ENCODE data around the gene EXO1. TPM values are rescaled to one million over a fixed set of nuclear protein-coding genes. Genes with fewer than 3 reads are reported as not detected.

EXO1 gene
- total RNA-seq, 1 experiment from 2014 or later: 46.6 TPM

DNA sequence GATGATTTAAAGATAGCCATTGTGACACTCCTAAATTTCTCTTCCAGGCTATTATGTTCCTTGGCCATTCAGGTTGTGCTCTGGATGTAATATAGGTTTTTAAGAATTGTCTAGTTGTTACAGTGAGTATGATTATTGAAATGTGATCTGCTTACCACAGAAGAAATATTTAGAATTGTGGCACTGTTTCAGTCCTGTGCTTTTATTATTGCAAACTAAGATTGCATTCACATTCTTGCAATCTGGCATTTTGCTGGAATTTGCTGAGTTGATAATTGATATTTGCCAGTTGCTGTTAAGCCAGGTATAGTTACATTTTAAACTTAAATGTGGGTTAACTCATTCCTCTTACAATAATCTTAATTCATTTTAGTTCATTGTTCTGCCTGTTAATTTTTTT lies 22.3 kb downstream of the EXO1 start:
- no peak overlapping the region for H3K27ac ChIP-seq (ENCODE audit: low read depth, low read length, poor library complexity, severe bottlenecking)
- H3K4me3 ChIP-seq (ENCODE audit: low read depth, low read length, poor library complexity, severe bottlenecking): no peak overlapping the region
- no peaks in the 10 kb centered on the region for H3K9me3 ChIP-seq (ENCODE audit: low read depth, low read length, poor library complexity, severe bottlenecking)
- no peaks in the 10 kb centered on the region for H3K4me1 ChIP-seq (ENCODE audit: insufficient read depth, low read length, poor library complexity, severe bottlenecking)
- DNase-seq (ENCODE audit: low spot score): no peak
- intact Hi-C loops (cut with micrococcal nuclease; ENCODE audit: unreplicated experiment): no loop called here
- POLR2A ChIA-PET (ENCODE audit: low non-redundant PET): no interaction called here
- TF ChIP-seq CTCF (conservative IDR thresholded peaks at IDR 0.05; ENCODE audit: low read depth, low read length) (no peak), EZH2 (IDR thresholded peaks at IDR 0.05; ENCODE audit: borderline replicate concordance, low read depth, low read length, poor library complexity, severe bottlenecking) (no peak)
- H3K36me3 ChIP-seq (ENCODE audit: insufficient read depth, low read length, poor library complexity, severe bottlenecking): peaks cover 5% of the 10 kb centered on the region
- CTCF ChIA-PET: no interaction called here
- no peaks in the 10 kb centered on the region for H3K27me3 ChIP-seq (replicated peaks; ENCODE audit: insufficient read depth, low read depth, low read length, poor library complexity)
- BruUV-seq (replicated peaks): no TSS peak

GRCh38 chr1:241870746-241871430 lies 22.9 kb downstream of the EXO1 start:
- intact Hi-C loops (cut with micrococcal nuclease; ENCODE audit: unreplicated experiment): no loop called here
- TF ChIP-seq EZH2 (IDR thresholded peaks at IDR 0.05; ENCODE audit: borderline replicate concordance, low read depth, low read length, poor library complexity, severe bottlenecking) (no peak), CTCF (conservative IDR thresholded peaks at IDR 0.05; ENCODE audit: low read depth, low read length) (no peak)

DNA sequence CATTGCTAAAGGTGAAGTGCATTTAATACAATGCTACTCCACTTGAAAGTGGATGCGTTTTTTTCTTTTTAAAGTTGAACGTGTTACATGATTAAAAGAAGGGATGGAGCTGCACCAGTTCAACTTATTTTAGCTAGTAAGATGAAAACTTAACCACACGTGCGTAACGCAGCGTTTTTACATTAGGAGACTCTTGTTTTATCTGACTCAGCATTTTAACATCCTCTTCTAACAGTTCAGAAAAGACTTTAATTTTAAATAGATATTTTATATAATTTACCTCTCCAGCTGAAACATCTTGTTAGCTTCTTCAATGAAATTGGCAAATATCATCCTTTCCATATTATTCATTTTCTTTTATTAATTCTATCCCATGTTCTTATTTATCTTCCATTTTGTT lies 33.4 kb downstream of the EXO1 start:
- H3K36me3 ChIP-seq (ENCODE audit: insufficient read depth, low read length, poor library complexity, severe bottlenecking): peaks cover 21% of the 10 kb centered on the region
- ChIA-PET CTCF (no interaction called here), POLR2A (ENCODE audit: low non-redundant PET) (no interaction called here)
- no peaks in the 10 kb centered on the region for H3K9me3 ChIP-seq (ENCODE audit: low read depth, low read length, poor library complexity, severe bottlenecking)
- TF ChIP-seq EZH2 (IDR thresholded peaks at IDR 0.05; ENCODE audit: borderline replicate concordance, low read depth, low read length, poor library complexity, severe bottlenecking) (no peak), CTCF (conservative IDR thresholded peaks at IDR 0.05; ENCODE audit: low read depth, low read length) (no peak)
- DNase-seq (ENCODE audit: low spot score): no peak
- intact Hi-C loops (cut with micrococcal nuclease; ENCODE audit: unreplicated experiment): no loop called here
- no peaks in the 10 kb centered on the region for H3K4me1 ChIP-seq (ENCODE audit: insufficient read depth, low read length, poor library complexity, severe bottlenecking)
- no peak overlapping the region for H3K4me3 ChIP-seq (ENCODE audit: low read depth, low read length, poor library complexity, severe bottlenecking)
- H3K27ac ChIP-seq (ENCODE audit: low read depth, low read length, poor library complexity, severe bottlenecking): no peak overlapping the region
- no TSS peak for BruUV-seq (replicated peaks)
- no peaks in the 10 kb centered on the region for H3K27me3 ChIP-seq (replicated peaks; ENCODE audit: insufficient read depth, low read depth, low read length, poor library complexity)

More at GRCh38 chr1:241870746-241871430, 22.9 kb downstream of the EXO1 start:
- H3K36me3 ChIP-seq (ENCODE audit: insufficient read depth, low read length, poor library complexity, severe bottlenecking): peaks cover 5% of the 10 kb centered on the region
- DNase-seq (ENCODE audit: low spot score): no peak
- ChIA-PET POLR2A (ENCODE audit: low non-redundant PET) (no interaction called here), CTCF (no interaction called here)
- H3K9me3 ChIP-seq (ENCODE audit: low read depth, low read length, poor library complexity, severe bottlenecking): no peaks in the 10 kb centered on the region
- H3K27ac ChIP-seq (ENCODE audit: low read depth, low read length, poor library complexity, severe bottlenecking): no peak overlapping the region
- no peak overlapping the region for H3K4me3 ChIP-seq (ENCODE audit: low read depth, low read length, poor library complexity, severe bottlenecking)
- no peaks in the 10 kb centered on the region for H3K27me3 ChIP-seq (replicated peaks; ENCODE audit: insufficient read depth, low read depth, low read length, poor library complexity)
- no peaks in the 10 kb centered on the region for H3K4me1 ChIP-seq (ENCODE audit: insufficient read depth, low read length, poor library complexity, severe bottlenecking)
- BruUV-seq (replicated peaks): no TSS peak
